Medulla oblongata (tissue), 1 donor: ENCODE data around the gene RAB17.
"Not testable (repeated sequence)": the region's sequence is repeated elsewhere in the genome, so short reads cannot be mapped to it uniquely, and the experiment has no call there.

Experiments
- DNase-seq: peaks from one replicate; pipeline ENCODE4 v3.0.0-alpha.2; 2015; ENCODE audit errors: extremely low spot score

Gene RAB17

GRCh38 chr2:237624565-237624964, 34.0 kb upstream of the RAB17 start:
- DNase-seq: no peak

- no peak for DNase-seq
Measured at GRCh38 chr2:237623428-237624403, 33.2 kb upstream of the RAB17 start.

DNA sequence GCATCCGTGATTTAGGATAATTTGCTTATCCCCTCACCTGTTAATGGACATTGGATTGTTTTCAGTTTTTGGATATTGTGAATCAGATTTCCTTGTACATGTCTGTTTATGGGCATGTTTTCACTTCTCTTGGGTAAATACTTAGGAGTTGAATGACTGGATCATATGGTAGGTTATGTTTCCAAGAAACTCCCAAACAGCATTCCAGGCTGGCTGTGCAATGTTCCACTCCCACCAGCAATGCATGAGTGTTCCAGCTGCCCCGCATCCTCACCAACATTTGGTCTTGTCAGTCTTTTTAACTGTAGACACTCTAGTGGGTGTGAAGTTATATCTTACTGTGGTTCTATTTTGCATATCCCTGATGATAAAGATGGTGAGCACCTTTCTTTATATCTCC, 27.9 kb upstream of the RAB17 start:
- no peak for DNase-seq

- DNase-seq: no peak
Measured at GRCh38 chr2:237617587-237617982, 27.1 kb upstream of the RAB17 start.

DNA sequence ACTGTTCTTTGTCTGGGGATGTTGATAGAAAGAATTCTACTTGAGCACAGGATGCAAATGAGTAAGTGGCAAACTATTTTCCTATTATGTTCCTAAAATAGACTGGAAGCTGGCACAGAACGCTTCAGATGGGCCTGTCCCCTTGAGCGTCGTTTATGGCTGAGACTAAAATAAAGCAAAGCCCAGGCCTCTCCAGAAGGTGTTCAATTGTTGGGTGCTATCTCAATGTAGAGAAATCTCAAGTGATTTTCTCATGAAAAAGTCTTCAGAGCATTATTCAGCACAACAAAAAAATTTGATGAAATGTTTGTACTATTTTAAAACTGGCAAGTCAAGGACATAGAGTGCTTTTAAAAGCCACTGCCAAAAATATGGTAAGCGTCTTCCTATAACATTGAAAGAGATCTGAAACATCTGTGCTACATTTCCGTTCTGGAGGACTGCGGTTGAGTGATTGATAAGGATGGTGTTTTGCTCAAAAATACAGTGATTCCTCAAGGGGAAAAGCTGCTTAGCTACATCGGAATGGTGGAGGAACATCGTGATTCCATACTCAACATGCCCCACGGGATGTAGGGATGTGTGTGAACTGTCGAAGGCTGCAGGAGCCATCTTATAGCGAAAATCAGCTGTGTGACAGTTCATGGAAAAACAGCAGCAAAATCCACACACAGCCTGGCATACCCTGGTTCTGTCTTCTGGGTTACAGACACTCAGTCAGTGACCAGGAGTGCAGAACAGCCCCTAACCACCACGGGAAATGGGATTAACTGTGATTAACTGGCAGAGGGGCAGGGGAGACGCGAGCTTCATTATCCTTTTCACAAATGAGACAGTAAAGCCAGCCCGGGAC, 26.4 kb upstream of the RAB17 start:
- no peak for DNase-seq

GRCh38 chr2:237616373-237616733, 25.8 kb upstream of the RAB17 start:
- DNase-seq: no peak

- DNase-seq: no peak
Measured at GRCh38 chr2:237615631-237616249, 25.2 kb upstream of the RAB17 start.

DNA sequence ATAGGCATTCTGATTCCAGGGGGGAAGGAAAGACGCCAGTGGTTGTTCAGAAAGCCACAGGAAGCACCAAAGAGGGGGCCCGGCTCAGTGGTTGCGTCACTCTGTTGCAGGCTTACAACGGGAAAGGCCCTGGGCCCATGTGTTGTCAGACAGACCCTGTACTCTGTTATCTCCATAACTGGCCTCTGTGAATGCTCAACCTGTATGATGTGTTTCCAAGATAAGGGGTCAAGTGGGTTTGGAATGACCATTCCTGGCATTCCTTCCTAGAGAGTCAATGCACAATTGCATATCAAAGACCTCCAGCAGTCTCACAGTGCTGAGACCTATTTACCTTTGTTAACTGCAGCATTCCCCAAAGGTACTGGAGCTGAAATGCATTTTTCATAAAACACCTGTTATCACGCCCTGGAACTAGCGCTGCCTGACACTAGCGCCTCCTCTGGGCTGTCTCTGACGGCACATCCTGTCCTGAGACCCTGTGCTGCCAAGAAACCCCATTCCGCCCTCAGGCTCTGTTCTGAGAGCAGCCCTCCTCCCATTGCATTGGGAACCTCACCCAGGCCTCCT, 23.7 kb upstream of the RAB17 start:
- no peak for DNase-seq

DNA sequence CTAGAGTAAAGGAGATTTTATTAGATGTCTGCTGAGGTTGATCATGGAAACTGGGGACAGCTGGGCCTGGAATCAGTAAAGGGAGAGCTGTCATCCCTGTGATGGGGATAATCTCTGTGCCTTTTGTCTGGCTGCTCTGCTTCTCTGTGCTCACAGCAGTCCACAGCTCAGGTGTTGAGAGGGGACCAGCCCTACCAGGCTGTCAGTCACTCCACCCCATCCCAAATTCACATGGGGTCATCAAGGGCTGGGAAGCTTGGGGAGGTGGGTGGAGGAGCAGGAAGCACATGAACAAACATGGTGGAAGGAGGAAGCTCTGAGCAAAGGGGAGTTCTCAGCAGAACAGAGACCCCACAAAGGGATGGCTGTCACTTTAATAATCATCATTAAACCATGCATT, 23.1 kb upstream of the RAB17 start:
- DNase-seq: no peak

DNA sequence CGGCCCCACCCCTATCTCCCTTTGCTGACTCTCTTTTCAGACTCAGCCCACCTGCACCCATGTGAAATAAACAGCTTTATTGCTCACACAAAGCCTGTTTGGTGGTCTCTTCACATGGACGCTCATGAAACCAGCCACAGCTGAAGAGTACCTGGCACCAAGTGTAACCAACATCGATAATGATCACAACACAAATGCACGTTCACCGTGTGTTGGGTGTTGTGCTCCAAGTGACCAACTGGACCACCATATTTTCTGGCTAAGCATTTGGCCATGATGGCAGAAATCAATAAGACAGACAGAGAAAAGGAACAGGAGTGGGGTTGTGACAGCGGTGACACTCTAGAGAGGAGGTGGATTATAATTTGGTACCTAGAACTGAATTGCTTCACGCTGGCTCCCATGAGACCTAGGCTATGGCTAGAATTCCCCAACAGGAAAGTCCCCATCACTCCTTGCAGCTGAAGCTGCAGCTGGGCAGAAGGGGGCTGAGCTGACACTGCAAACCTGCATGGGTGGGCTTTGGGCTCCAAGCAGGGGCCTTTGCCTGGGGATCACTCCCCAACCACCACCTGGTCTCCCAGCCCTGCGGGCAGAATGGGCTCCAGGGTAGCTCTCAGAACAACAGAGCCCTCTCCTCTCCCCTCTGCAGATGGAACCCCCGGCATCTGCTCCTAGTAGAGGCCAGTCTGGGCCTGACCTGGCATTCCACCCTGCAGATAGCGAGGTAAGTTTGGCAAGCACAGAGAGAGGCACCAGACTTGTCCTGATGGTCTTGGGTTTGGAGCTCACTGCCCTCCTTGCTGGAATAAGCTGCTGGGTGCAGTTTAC, 22.2 kb upstream of the RAB17 start:
- no peak for DNase-seq

- not testable (repeated sequence) for DNase-seq
Measured at GRCh38 chr2:237606522-237606921, 16.0 kb upstream of the RAB17 start.

DNA sequence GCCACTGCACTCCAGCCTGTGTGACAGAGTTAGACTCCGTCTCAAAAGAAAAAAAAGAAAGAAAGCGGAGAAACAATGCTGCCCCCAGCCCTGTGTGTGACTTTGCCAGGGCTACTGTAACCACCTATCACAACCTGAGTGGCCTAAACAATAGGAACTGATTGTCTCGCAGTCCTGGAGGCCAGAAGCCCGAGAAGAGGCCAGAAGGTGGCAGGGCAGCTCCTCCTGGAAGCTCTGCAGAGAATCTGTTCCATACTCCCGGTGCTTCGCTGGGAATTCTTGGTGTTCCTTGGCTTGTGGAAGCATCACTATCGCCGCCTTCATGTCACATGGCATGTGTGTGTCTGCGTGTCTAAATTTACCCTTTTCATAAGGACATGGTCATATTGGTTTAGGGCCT, 14.4 kb upstream of the RAB17 start:
- DNase-seq: no peak

DNA sequence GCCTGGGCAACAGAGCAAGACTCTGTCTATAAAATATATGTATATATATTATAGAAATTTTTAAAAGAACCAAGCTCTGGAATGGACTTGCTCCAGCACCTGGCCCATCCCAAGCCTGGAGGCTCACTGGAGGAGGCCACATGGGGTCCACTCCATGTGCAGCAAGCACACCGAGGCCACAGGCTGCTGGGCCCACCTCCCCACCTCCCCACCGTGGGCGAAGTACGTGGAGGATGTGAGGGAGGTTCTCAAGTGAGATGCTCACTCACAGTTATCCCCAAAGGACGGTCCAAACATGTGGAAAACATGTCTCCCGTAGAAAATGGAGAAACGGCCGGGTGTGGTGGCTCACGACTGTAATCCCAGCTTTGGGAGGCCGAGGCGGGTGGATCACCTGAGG, 13.9 kb upstream of the RAB17 start:
- DNase-seq: no peak

DNA sequence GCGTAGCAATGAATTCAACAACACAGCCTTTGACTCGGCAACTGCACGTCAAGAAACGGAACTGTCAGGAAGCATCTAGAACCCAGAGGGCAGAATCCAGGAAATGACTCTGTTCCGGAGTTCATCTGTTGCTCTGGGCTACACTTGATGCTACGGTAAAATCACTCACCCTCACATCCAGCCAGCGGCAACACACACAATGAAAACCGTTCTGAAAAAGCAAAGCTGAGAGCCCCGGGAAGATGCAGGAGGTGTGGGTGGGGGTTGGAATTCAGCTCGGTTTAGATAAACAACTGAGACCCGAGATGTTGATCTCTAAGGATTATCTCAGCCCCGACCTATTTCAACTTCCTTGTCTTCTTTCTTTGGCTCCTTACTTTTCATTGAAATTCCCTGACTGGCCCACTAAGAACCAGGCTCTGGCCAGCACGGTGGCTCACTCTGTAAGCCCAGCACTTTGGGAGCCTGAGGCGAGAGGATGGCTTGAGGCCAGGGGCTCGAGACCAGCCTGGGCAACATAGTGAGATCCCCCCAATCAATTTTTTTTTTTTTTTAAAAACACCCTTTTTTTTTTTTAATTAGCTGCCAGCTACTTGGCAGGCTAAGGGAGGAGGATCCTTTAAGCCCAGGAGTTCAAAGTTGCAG, 13.3 kb upstream of the RAB17 start:
- DNase-seq: peak; percentile 78

- DNase-seq: no peak
Measured at GRCh38 chr2:237603049-237603717, 12.6 kb upstream of the RAB17 start.

GRCh38 chr2:237602409-237602808, 11.9 kb upstream of the RAB17 start:
- no peak for DNase-seq

GRCh38 chr2:237601453-237602116, 11.1 kb upstream of the RAB17 start:
- DNase-seq: no peak

- no peak for DNase-seq
Measured at GRCh38 chr2:237600205-237600846, 9.8 kb upstream of the RAB17 start.
